ENCODE results near the gene DCAF8.

GRCh38 chr1:160247053-160247452, 15.3 kb downstream of the DCAF8 start:
- TF ChIP-seq CTCF (IDR thresholded peaks at IDR 0.05) = no peak
- TF ChIP-seq POLR2A (IDR thresholded peaks at IDR 0.05) = no peak
